PC-3 (cell line): ENCODE results near the gene USP1. TPM values are rescaled to one million over a fixed set of nuclear protein-coding genes. Genes with fewer than 3 reads are reported as not detected.

Source experiments
- ATAC-seq: fragments of 200-7000 bp; cut with Tn5 transposase; 2 replicates; pipeline ENCODE4 v1.9.1; 2020; ENCODE audit warnings: mild to moderate bottlenecking, moderate library complexity
- BruUV-seq: library from RNA; stranded (reverse); fragments of 400-500 nt; replicated peaks from 2 replicates; lab custom pipeline; 2021; lab: Mats Ljungman, UMichigan
- CTCF ChIA-PET: fragments of 300-600 bp; sonication (Branson Sonifier 250); formaldehyde crosslinking; loops from one replicate; lab custom pipeline; 2022; ENCODE audit warnings: antibody characterized with exemption; lab: Charles Lee
- POLR2A ChIA-PET: fragments of 300-600 bp; sonication (Branson Sonifier 250); formaldehyde crosslinking; loops from one replicate; lab custom pipeline; 2022; ENCODE audit warnings: antibody characterized with exemption; ENCODE audit not compliant: unreplicated experiment; lab: Charles Lee
- DNase-seq: peaks from one replicate; pipeline ENCODE4 v3.0.0-alpha.2; 2015
- H2AFZ ChIP-seq: fragments of 300-600 bp; sonication (generic); 2 replicates; pipeline ENCODE4 v1.6.0; 2016; ENCODE audit warnings: antibody characterized with exemption, low read length
- H3F3A ChIP-seq: fragments of 300-600 bp; sonication (generic); one replicate; pipeline ENCODE4 v1.6.0; 2017; ENCODE audit warnings: antibody characterized with exemption, low read length, control low read depth, mild to moderate bottlenecking; ENCODE audit not compliant: unreplicated experiment
- H3K27ac ChIP-seq: fragments of 300-600 bp; sonication (generic); 2 replicates; pipeline ENCODE4 v1.5.1; 2016; ENCODE audit warnings: mild to moderate bottlenecking, low read length
- H3K27me3 ChIP-seq: fragments of 300-600 bp; sonication (generic); 2 replicates; pipeline ENCODE4 v1.6.1; 2016; ENCODE audit warnings: low read length, mixed read lengths
- H3K36me3 ChIP-seq: fragments of 300-600 bp; sonication (generic); 2 replicates; pipeline ENCODE4 v1.6.1; 2016; ENCODE audit warnings: low read depth, mixed run types, low read length, mixed read lengths
- H3K4me1 ChIP-seq: fragments of 300-600 bp; sonication (generic); 2 replicates; pipeline ENCODE4 v1.5.1; 2016; ENCODE audit warnings: low read length; ENCODE audit not compliant: insufficient read depth
- H3K4me2 ChIP-seq: fragments of 300-600 bp; sonication (generic); 2 replicates; pipeline ENCODE4 v1.6.0; 2016; ENCODE audit warnings: low read length
- H3K4me3 ChIP-seq: fragments of 300-600 bp; sonication (generic); 2 replicates; pipeline ENCODE4 v1.5.1; 2016; ENCODE audit warnings: mild to moderate bottlenecking, low read length, mixed read lengths
- H3K79me2 ChIP-seq: fragments of 300-600 bp; sonication (generic); 2 replicates; pipeline ENCODE4 v1.6.1; 2017; ENCODE audit warnings: low read length, mixed read lengths
- H3K9ac ChIP-seq: fragments of 300-600 bp; sonication (generic); 2 replicates; pipeline ENCODE4 v1.6.0; 2016; ENCODE audit warnings: mild to moderate bottlenecking, low read length
- H3K9me2 ChIP-seq: fragments of 300-600 bp; sonication (generic); replicated peaks from 2 replicates; pipeline ENCODE4 v1.6.1; 2016; ENCODE audit warnings: mixed run types, low read length, mixed read lengths
- H3K9me3 ChIP-seq: fragments of 300-600 bp; sonication (generic); 2 replicates; pipeline ENCODE4 v1.6.1; 2016; ENCODE audit warnings: low read length, mixed read lengths
- H4K20me1 ChIP-seq: fragments of 300-600 bp; sonication (generic); 2 replicates; pipeline ENCODE4 v1.6.1; 2016; ENCODE audit warnings: low read length, mixed read lengths
- CTCF ChIP-seq: fragments of 300-600 bp; sonication (generic); conservative IDR thresholded peaks from 2 replicates; pipeline ENCODE4 v1.5.1; 2017; ENCODE audit warnings: antibody characterized with exemption, low read depth, mild to moderate bottlenecking, low read length
- EZH2 ChIP-seq: fragments of 300-600 bp; sonication (generic); IDR thresholded peaks from one replicate; pipeline ENCODE4 v1.6.1; 2017; ENCODE audit warnings: antibody characterized with exemption, mild to moderate bottlenecking, low read length; ENCODE audit not compliant: unreplicated experiment
- EZH2phosphoT487 ChIP-seq: fragments of 300-600 bp; sonication (generic); IDR thresholded peaks from 2 replicates; pipeline ENCODE4 v1.6.1; 2018; ENCODE audit warnings: mild to moderate bottlenecking, antibody characterized with exemption, low read length, borderline replicate concordance
- intact Hi-C: fragments of 100-400 bp; cut with micrococcal nuclease; formaldehyde crosslinking; loops from 2 replicates; pipeline ENCODE4 v1.9.0; 2023
- total RNA-seq: library from RNA; depleted of rRNA; stranded (reverse); fragments of >200 nt; gene quantifications from 2 replicates; pipeline ENCODE4 v1.2.3, GENCODE V29; 2014

Gene USP1
- total RNA-seq, 1 experiment from 2014 or later: 42.6 TPM

GRCh38 chr1:62391369-62391971 is 45.4 kb upstream of the USP1 start:
- DNase-seq: peak; percentile 38
- ATAC-seq: no peak
- TF ChIP-seq EZH2 (no peak), CTCF (peak; percentile 74), EZH2phosphoT487 (no peak)
- Histone ChIP-seq H3K9me3 (no peaks in the 10 kb centered on the region), H4K20me1 (no peaks in the 10 kb centered on the region), H3K79me2 (no peaks in the 10 kb centered on the region), H3K27ac (no peak overlapping the region), H3K27me3 (no peaks in the 10 kb centered on the region), H3K4me2 (no peak overlapping the region), H2AFZ (no peak overlapping the region), H3F3A (no peaks in the 10 kb centered on the region), H3K4me3 (no peak overlapping the region), H3K36me3 (no peaks in the 10 kb centered on the region), H3K9ac (no peak overlapping the region), H3K4me1 (no peaks in the 10 kb centered on the region), H3K9me2 (no peaks in the 10 kb centered on the region)
- ChIA-PET CTCF (no interaction called here), POLR2A (no interaction called here)
- intact Hi-C loops: no loop called here
- BruUV-seq: no TSS peak

- no TSS peak for BruUV-seq
- intact Hi-C loops: no loop called here
- Histone ChIP-seq H3K4me2 (no peak overlapping the region), H3K27ac (no peak overlapping the region), H3K9me3 (no peaks in the 10 kb centered on the region), H3F3A (no peaks in the 10 kb centered on the region), H3K4me3 (no peak overlapping the region), H3K79me2 (no peaks in the 10 kb centered on the region), H2AFZ (no peak overlapping the region), H4K20me1 (no peaks in the 10 kb centered on the region), H3K9me2 (no peaks in the 10 kb centered on the region), H3K27me3 (no peaks in the 10 kb centered on the region), H3K4me1 (no peaks in the 10 kb centered on the region), H3K36me3 (no peaks in the 10 kb centered on the region), H3K9ac (no peak overlapping the region)
- POLR2A ChIA-PET: no interaction called here
- ATAC-seq (no peak), DNase-seq (no peak)
- TF ChIP-seq EZH2 (no peak), EZH2phosphoT487 (no peak), CTCF (no peak)
- CTCF ChIA-PET: no interaction called here
Observed at GRCh38 chr1:62392951-62393350, 43.9 kb upstream of the USP1 start.

- H3K79me2 ChIP-seq: no peaks in the 10 kb centered on the region
- POLR2A ChIA-PET: no interaction called here
- no peak overlapping the region for H3K9ac ChIP-seq
- DNase-seq (no peak), ATAC-seq (no peak)
- no peak overlapping the region for H3K27ac ChIP-seq
- no TSS peak for BruUV-seq
- H3K9me3 ChIP-seq: no peaks in the 10 kb centered on the region
- TF ChIP-seq EZH2 (no peak), EZH2phosphoT487 (no peak), CTCF (no peak)
- H3K36me3 ChIP-seq: no peaks in the 10 kb centered on the region
- no peak overlapping the region for H3K4me2 ChIP-seq
- CTCF ChIA-PET: no interaction called here
- no peaks in the 10 kb centered on the region for H3F3A ChIP-seq
- H3K4me1 ChIP-seq: no peaks in the 10 kb centered on the region
- H3K4me3 ChIP-seq: no peak overlapping the region
- no peaks in the 10 kb centered on the region for H3K27me3 ChIP-seq
- H3K9me2 ChIP-seq: no peaks in the 10 kb centered on the region
- intact Hi-C loops: no loop called here
- no peaks in the 10 kb centered on the region for H4K20me1 ChIP-seq
- H2AFZ ChIP-seq: no peak overlapping the region
Observed at GRCh38 chr1:62394646-62395045, 42.2 kb upstream of the USP1 start.
